Osteoblast (primary cell): ENCODE measurements around the gene HSPH1. TPM values are rescaled to one million over a fixed set of nuclear protein-coding genes. Genes with fewer than 3 reads are reported as not detected.
A peak's percentile ranks its signal among the peaks of the same experiment; 100 is the strongest.

Source experiments
- DNase-seq: peaks from one replicate; pipeline ENCODE4 v3.0.0; 2011; ENCODE audit warnings: low spot score, mixed read lengths; ENCODE audit not compliant: insufficient read length; ENCODE audit errors: missing footprints
- H2AFZ ChIP-seq: 2 replicates; pipeline ENCODE4 v1.6.0; 2011; ENCODE audit warnings: mild to moderate bottlenecking, low read length
- H3K27ac ChIP-seq: 2 replicates; pipeline ENCODE4 v1.5.1; 2011; ENCODE audit warnings: mild to moderate bottlenecking, low read depth, low read length, moderate library complexity
- H3K27me3 ChIP-seq: 2 replicates; pipeline ENCODE4 v1.6.0; 2012; ENCODE audit warnings: mild to moderate bottlenecking, control low read depth, inconsistent platforms, low read length, moderate library complexity; ENCODE audit not compliant: insufficient read depth
- H3K36me3 ChIP-seq: 2 replicates; pipeline ENCODE4 v1.5.1; 2011; ENCODE audit warnings: mild to moderate bottlenecking, low read length, control low read depth, moderate library complexity; ENCODE audit not compliant: insufficient read depth
- H3K4me1 ChIP-seq: 2 replicates; pipeline ENCODE4 v1.5.1; 2011; ENCODE audit warnings: mild to moderate bottlenecking, low read length, control low read depth, moderate library complexity; ENCODE audit not compliant: insufficient read depth
- H3K4me2 ChIP-seq: 2 replicates; pipeline ENCODE4 v1.6.0; 2011; ENCODE audit warnings: mild to moderate bottlenecking, low read length; ENCODE audit not compliant: insufficient read depth
- H3K4me3 ChIP-seq: fragments of 200-600 bp; sonication (generic); 3 replicates; pipeline ENCODE4 v1.5.1; 2012; ENCODE audit warnings: mild to moderate bottlenecking, low read length, inconsistent platforms; ENCODE audit not compliant: insufficient read depth
- H3K79me2 ChIP-seq: 2 replicates; pipeline ENCODE4 v1.6.0; 2012; ENCODE audit warnings: mild to moderate bottlenecking, low read length, control low read depth, inconsistent platforms; ENCODE audit not compliant: insufficient read depth
- H3K9me3 ChIP-seq: 2 replicates; pipeline ENCODE4 v1.5.1; 2011; ENCODE audit warnings: low read depth, low read length, control low read depth
- H4K20me1 ChIP-seq: 2 replicates; pipeline ENCODE4 v1.6.0; 2012; ENCODE audit warnings: mild to moderate bottlenecking, low read length, control low read depth; ENCODE audit not compliant: insufficient read depth
- total RNA-seq: library from RNA; depleted of rRNA; stranded (reverse); fragments of >200 nt; gene quantifications from 2 replicates; pipeline ENCODE4 v1.2.3, GENCODE V29; 2012
- TF ChIP-seq, protein P1 (sequence below): IDR thresholded peaks from 2 replicates; pipeline ENCODE4 v1.5.1; 2011; ENCODE audit warnings: mild to moderate bottlenecking, low read depth, low read length, moderate library complexity; ENCODE audit errors: extremely low read depth

The HSPH1 gene
- total RNA-seq, 1 donor: 35.5 TPM

DNA sequence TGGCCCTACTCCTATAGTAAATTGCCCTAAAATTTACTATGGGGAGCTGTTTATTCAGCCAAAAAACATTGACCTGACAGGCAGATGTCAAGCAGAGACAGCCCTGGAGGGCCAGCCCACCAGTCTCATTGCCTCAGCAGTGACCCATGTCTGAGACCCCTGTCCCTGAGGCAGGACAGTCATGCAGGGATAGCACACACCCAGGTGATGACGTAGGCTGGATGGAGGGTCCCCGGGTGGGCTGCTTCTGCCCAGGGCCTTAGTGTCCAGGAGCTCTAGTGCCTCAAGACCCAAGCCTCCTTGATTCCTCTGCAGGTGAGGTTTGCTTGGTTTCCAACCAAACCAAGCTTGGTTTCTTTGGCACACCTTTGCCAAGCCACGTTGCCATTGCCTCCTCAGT lies 72.1 kb downstream of the HSPH1 start:
- H3K4me3 ChIP-seq: no peak overlapping the region
- DNase-seq: peak; percentile 18
- peaks cover 47% of the 10 kb centered on the region for H3K27me3 ChIP-seq
- no peaks in the 10 kb centered on the region for H3K79me2 ChIP-seq
- no peaks in the 10 kb centered on the region for H3K36me3 ChIP-seq
- no peak overlapping the region for H2AFZ ChIP-seq
- no peaks in the 10 kb centered on the region for H3K9me3 ChIP-seq
- H3K4me2 ChIP-seq: no peak overlapping the region
- no peaks in the 10 kb centered on the region for H4K20me1 ChIP-seq
- peaks cover 5% of the 10 kb centered on the region for H3K4me1 ChIP-seq
- no peak overlapping the region for H3K27ac ChIP-seq
- TF ChIP-seq, protein P1, sequence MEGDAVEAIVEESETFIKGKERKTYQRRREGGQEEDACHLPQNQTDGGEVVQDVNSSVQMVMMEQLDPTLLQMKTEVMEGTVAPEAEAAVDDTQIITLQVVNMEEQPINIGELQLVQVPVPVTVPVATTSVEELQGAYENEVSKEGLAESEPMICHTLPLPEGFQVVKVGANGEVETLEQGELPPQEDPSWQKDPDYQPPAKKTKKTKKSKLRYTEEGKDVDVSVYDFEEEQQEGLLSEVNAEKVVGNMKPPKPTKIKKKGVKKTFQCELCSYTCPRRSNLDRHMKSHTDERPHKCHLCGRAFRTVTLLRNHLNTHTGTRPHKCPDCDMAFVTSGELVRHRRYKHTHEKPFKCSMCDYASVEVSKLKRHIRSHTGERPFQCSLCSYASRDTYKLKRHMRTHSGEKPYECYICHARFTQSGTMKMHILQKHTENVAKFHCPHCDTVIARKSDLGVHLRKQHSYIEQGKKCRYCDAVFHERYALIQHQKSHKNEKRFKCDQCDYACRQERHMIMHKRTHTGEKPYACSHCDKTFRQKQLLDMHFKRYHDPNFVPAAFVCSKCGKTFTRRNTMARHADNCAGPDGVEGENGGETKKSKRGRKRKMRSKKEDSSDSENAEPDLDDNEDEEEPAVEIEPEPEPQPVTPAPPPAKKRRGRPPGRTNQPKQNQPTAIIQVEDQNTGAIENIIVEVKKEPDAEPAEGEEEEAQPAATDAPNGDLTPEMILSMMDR: no peak

DNA sequence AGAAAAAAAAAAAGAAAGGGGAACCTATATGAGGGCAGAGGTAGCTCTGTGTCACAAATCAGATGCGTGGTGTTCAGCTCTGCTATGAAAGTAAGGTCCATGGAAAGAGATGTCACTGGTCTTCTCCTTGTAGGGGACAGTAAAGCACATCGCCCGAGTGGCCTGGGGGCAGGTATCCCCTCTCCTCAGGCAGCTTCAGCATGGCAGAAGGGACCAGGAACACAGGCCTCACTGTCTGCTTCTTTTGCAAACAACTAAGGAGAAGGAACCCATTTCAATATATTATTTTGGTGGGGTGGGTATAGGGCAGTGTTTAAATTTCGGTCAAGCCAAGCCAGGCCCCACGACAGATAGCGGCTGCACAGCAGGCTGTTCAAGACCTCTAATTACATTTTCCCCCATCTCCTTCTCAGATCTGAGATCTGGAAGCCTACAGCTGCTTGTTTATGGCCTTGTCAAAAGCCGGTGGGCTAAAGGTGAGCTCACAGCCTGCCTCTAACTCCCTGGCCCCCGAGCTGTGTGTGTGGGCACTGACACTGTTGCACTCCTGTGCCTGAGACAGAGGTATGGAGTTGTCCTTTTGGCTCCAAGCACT lies 72.8 kb downstream of the HSPH1 start:
- DNase-seq: peak; percentile 18
- Histone ChIP-seq H2AFZ (no peak overlapping the region), H3K79me2 (no peaks in the 10 kb centered on the region), H3K4me2 (no peak overlapping the region), H3K36me3 (no peaks in the 10 kb centered on the region), H3K27ac (no peak overlapping the region), H3K27me3 (peaks cover 43% of the 10 kb centered on the region), H4K20me1 (no peaks in the 10 kb centered on the region), H3K4me3 (no peak overlapping the region), H3K4me1 (peaks cover 5% of the 10 kb centered on the region), H3K9me3 (no peaks in the 10 kb centered on the region)
- TF ChIP-seq, protein P1: no peak

Other genes with a start within 250 kb of the HSPH1 start
- gene TEX26, start 229.2 kb downstream of the HSPH1 start, total RNA-seq: not detected in 2 replicates
- 14.7 and 18.8 TPM in 2 replicates for gene B3GLCT, start 38.1 kb upstream of the HSPH1 start, total RNA-seq